Liver (tissue), 9 donors: ENCODE measurements around the gene ARHGAP9. TPM values are rescaled to one million over a fixed set of nuclear protein-coding genes. Genes with fewer than 3 reads are reported as not detected.
"Not testable (repeated sequence)": the region's sequence is repeated elsewhere in the genome, so short reads cannot be mapped to it uniquely, and the experiment has no call there.

ENCODE experiments used
- DNase-seq: peaks from one replicate; pipeline ENCODE4 v3.0.0-alpha.2; 2017; ENCODE audit warnings: low spot score
- H3K27ac ChIP-seq, 2 donors: one replicate each; pipeline ENCODE4 v1.7.0; 2013; ENCODE audit warnings: inconsistent platforms in 2 of 2, low read length in 2 of 2, control low read depth in 1 of 2, low read depth in 1 of 2, mild to moderate bottlenecking in 1 of 2
- H3K27me3 ChIP-seq, 4 donors: one replicate each; pipeline versions ENCODE4 v1.6.1 to v1.7.0; 2013; ENCODE audit warnings: low read length in 3 of 4, inconsistent platforms in 1 of 4, mild to moderate bottlenecking in 1 of 4, moderate library complexity in 1 of 4; ENCODE audit not compliant: control insufficient read depth in 4 of 4, insufficient read depth in 4 of 4
- H3K36me3 ChIP-seq, 4 donors: one replicate each; pipeline versions ENCODE4 v1.6.1 to v1.7.0; 2013; ENCODE audit warnings: low read length in 3 of 4, mild to moderate bottlenecking in 3 of 4, low read depth in 1 of 4, moderate library complexity in 1 of 4; ENCODE audit not compliant: control insufficient read depth in 4 of 4, insufficient read depth in 3 of 4
- H3K4me1 ChIP-seq, 4 donors: one replicate each; pipeline versions ENCODE4 v1.6.1 to v1.7.0; 2013; ENCODE audit warnings: low read length in 3 of 4, mild to moderate bottlenecking in 3 of 4, moderate library complexity in 1 of 4; ENCODE audit not compliant: control insufficient read depth in 4 of 4, insufficient read depth in 4 of 4
- H3K4me3 ChIP-seq, 3 donors: one replicate each; pipeline versions ENCODE4 v1.6.1 to v1.7.0; 2013; ENCODE audit warnings: low read length in 3 of 3, control low read depth in 1 of 3, low read depth in 1 of 3, mild to moderate bottlenecking in 1 of 3
- H3K9ac ChIP-seq, 2 donors: one replicate each; pipeline ENCODE4 v1.7.0; 2013; ENCODE audit warnings: low read length in 2 of 2, mild to moderate bottlenecking in 2 of 2, moderate library complexity in 2 of 2, control low read depth in 1 of 2, low read depth in 1 of 2
- H3K9me3 ChIP-seq, 4 donors: one replicate each; pipeline versions ENCODE4 v1.6.1 to v1.7.0; 2013; ENCODE audit warnings: low read length in 3 of 4; ENCODE audit not compliant: control insufficient read depth in 4 of 4
- EGR1 ChIP-seq, 2 donors: IDR thresholded peaks; 2 replicates each; pipeline ENCODE4 v1.6.1; 2016 to 2018; ENCODE audit warnings: antibody characterized with exemption in 2 of 2, low read depth in 2 of 2
- FOXA1 ChIP-seq: IDR thresholded peaks from 2 replicates; pipeline ENCODE4 v1.6.1; 2016; ENCODE audit warnings: antibody characterized with exemption
- GABPA ChIP-seq, 2 donors: IDR thresholded peaks in 1 of 2; conservative IDR thresholded peaks in 1 of 2; 2 replicates each; pipeline ENCODE4 v1.6.1; 2016; ENCODE audit warnings: antibody characterized with exemption in 2 of 2, mild to moderate bottlenecking in 1 of 2, moderate library complexity in 1 of 2
- HNF4A ChIP-seq, 2 donors: conservative IDR thresholded peaks; 2 replicates each; pipeline ENCODE4 v1.6.1; 2016; ENCODE audit warnings: antibody characterized with exemption in 2 of 2, mild to moderate bottlenecking in 2 of 2
- JUND ChIP-seq, 2 donors: IDR thresholded peaks; 2 replicates each; pipeline ENCODE4 v1.6.1; 2016; ENCODE audit warnings: antibody characterized with exemption in 2 of 2
- NR2F2 ChIP-seq: IDR thresholded peaks from 2 replicates; pipeline ENCODE4 v1.6.1; 2016; ENCODE audit warnings: antibody characterized with exemption
- RAD21 ChIP-seq, 2 donors: IDR thresholded peaks; 2 replicates each; pipeline ENCODE4 v1.6.1; 2016; ENCODE audit warnings: antibody characterized with exemption in 2 of 2, mild to moderate bottlenecking in 2 of 2
- RXRA ChIP-seq, 2 donors: IDR thresholded peaks; 2 replicates each; pipeline ENCODE4 v1.6.1; 2017 to 2018; ENCODE audit warnings: antibody characterized with exemption in 2 of 2, mild to moderate bottlenecking in 1 of 2
- SP1 ChIP-seq: IDR thresholded peaks from 2 replicates; pipeline ENCODE4 v1.6.1; 2018; ENCODE audit warnings: antibody characterized with exemption, mild to moderate bottlenecking
- TAF1 ChIP-seq: conservative IDR thresholded peaks from 2 replicates; pipeline ENCODE4 v1.6.1; 2016; ENCODE audit warnings: antibody characterized with exemption, mild to moderate bottlenecking
- YY1 ChIP-seq: IDR thresholded peaks from 2 replicates; pipeline ENCODE4 v1.6.1; 2016; ENCODE audit warnings: antibody characterized with exemption, mild to moderate bottlenecking
- WGBS: extraction: QIAGEN DNeasy Blood & Tissue Kit; methylation state at CpG from one replicate; pipeline ENCODE4 v1.1.7; 2013; 5-methylcytosine and 5-hydroxymethylcytosine counted together
- polyA plus RNA-seq, 2 donors: library from polyadenylated mRNA; stranded (reverse) in 1 of 2; unstranded in 1 of 2; fragments of 200-250 nt in 1 of 2; fragments of >200 nt in 1 of 2; fragmentation: Nextera tagmentation in 1 of 2; extraction: Ambion mirVana in 1 of 2; gene quantifications; one replicate each; pipeline versions ENCODE4 v1.2.1 to v1.2.3, GENCODE V29; 2013 to 2015
- total RNA-seq, 2 donors: library from RNA; depleted of rRNA; stranded (reverse); fragments of >200 nt; gene quantifications; one replicate each; pipeline ENCODE4 v1.2.3, GENCODE V29; 2014
- TF ChIP-seq, protein P1 (sequence below): IDR thresholded peaks from 2 replicates; pipeline ENCODE4 v1.6.1; 2016; ENCODE audit warnings: antibody characterized with exemption
- TF ChIP-seq, protein P2 (sequence below): IDR thresholded peaks from 2 replicates; pipeline ENCODE4 v1.6.1; 2016; ENCODE audit warnings: antibody characterized with exemption
- TF ChIP-seq, protein P3 (sequence below): fragments of 150-350 bp; IDR thresholded peaks from 2 replicates; pipeline ENCODE4 v1.5.1; 2017; ENCODE audit warnings: improper control_type of control experiment, low read depth, low read length; ENCODE audit not compliant: missing input control
- TF ChIP-seq, protein P4 (sequence below): IDR thresholded peaks from 2 replicates; pipeline ENCODE4 v1.6.1; 2016; ENCODE audit warnings: antibody characterized with exemption
- TF ChIP-seq, protein P5 (sequence below): IDR thresholded peaks from 2 replicates; pipeline ENCODE4 v1.6.1; 2016; ENCODE audit warnings: antibody characterized with exemption, mild to moderate bottlenecking
- donor health status: healthy.
- donor health status: healthy.
- donor health status: healthy.
- donor health status: healthy.
- donor health status: healthy.

Gene ARHGAP9
- total and polyA plus RNA-seq, 4 donors, result 3.0 to 12.0 (median 7.1) TPM

DNA sequence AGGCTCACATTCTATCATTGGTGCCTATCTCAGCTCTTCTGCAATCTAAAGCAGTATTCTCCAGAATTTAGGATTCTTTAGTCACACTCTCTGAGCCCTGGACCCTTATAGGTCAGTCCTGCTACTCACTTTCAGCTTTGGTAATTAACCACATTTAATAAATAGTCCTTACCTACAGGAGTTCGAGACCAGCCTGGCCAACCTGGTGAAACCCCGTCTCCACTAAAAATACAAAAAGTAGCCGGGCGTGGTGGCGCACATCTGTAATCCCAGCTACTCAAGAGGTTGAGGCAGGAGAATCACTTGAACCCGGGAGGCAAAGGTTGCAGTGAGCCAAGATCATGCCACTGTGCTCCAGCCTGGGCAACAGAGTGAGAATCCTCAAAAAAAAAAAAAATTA is 34.0 kb upstream of the ARHGAP9 start:
- WGBS, result 95% methylated on average over 6 of the region's 6 CpGs
- not testable (repeated sequence) for H3K9me3 ChIP-seq, H3K9ac ChIP-seq, H3K27ac ChIP-seq, H3K27me3 ChIP-seq, H3K4me3 ChIP-seq, DNase-seq
- Histone ChIP-seq H3K4me1 (peaks cover 1 to 13% (median 7%) of the 10 kb centered on the region in 4 donors), H3K36me3 (peaks cover 5 to 60% (median 49%) of the 10 kb centered on the region in 4 donors)

DNA sequence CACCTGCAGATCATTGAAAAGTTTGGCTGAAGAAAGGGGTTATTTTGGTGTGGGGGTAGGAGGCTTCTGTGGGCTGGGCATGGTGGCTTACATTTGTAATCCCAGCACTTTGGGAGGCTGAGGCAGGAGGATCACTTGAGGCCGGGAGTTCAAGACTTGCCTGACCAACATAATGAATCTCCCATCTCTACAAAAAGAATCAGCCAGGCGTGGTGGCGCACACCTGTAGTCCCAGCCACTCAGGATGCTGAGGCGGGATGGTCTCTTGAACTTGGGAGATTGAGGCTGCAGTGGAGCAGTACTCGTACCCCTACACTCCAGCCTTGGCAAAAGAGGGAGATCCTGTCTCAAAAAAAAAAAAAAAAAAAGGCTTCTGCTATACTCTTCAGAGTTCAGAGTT is 33.6 kb upstream of the ARHGAP9 start:
- WGBS, result 97% methylated on average over 5 of the region's 5 CpGs
- DNase-seq, result no peak
- H3K9me3 ChIP-seq, result no peaks in the 10 kb centered on the region
- H3K27me3 ChIP-seq, result no peaks in the 10 kb centered on the region
- H3K9ac ChIP-seq, result no peak overlapping the region
- TF ChIP-seq SP1, result no peak
- TF ChIP-seq, protein P1, sequence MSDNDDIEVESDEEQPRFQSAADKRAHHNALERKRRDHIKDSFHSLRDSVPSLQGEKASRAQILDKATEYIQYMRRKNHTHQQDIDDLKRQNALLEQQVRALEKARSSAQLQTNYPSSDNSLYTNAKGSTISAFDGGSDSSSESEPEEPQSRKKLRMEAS, result no peak
- TF ChIP-seq YY1, result no peak
- no peak for TF ChIP-seq GABPA (IDR thresholded peaks at IDR 0.05 in 1 of 2, conservative IDR thresholded peaks at IDR 0.05 in 1 of 2)
- TF ChIP-seq RAD21 (IDR thresholded peaks at IDR 0.05), result no peak
- TF ChIP-seq NR2F2, result no peak
- TF ChIP-seq, protein P2, sequence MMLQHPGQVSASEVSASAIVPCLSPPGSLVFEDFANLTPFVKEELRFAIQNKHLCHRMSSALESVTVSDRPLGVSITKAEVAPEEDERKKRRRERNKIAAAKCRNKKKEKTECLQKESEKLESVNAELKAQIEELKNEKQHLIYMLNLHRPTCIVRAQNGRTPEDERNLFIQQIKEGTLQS, result no peak
- no peak for TF ChIP-seq TAF1
- no peak for TF ChIP-seq RXRA (IDR thresholded peaks at IDR 0.05)
- TF ChIP-seq, protein P3, sequence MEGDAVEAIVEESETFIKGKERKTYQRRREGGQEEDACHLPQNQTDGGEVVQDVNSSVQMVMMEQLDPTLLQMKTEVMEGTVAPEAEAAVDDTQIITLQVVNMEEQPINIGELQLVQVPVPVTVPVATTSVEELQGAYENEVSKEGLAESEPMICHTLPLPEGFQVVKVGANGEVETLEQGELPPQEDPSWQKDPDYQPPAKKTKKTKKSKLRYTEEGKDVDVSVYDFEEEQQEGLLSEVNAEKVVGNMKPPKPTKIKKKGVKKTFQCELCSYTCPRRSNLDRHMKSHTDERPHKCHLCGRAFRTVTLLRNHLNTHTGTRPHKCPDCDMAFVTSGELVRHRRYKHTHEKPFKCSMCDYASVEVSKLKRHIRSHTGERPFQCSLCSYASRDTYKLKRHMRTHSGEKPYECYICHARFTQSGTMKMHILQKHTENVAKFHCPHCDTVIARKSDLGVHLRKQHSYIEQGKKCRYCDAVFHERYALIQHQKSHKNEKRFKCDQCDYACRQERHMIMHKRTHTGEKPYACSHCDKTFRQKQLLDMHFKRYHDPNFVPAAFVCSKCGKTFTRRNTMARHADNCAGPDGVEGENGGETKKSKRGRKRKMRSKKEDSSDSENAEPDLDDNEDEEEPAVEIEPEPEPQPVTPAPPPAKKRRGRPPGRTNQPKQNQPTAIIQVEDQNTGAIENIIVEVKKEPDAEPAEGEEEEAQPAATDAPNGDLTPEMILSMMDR, result no peak
- TF ChIP-seq, protein P4, sequence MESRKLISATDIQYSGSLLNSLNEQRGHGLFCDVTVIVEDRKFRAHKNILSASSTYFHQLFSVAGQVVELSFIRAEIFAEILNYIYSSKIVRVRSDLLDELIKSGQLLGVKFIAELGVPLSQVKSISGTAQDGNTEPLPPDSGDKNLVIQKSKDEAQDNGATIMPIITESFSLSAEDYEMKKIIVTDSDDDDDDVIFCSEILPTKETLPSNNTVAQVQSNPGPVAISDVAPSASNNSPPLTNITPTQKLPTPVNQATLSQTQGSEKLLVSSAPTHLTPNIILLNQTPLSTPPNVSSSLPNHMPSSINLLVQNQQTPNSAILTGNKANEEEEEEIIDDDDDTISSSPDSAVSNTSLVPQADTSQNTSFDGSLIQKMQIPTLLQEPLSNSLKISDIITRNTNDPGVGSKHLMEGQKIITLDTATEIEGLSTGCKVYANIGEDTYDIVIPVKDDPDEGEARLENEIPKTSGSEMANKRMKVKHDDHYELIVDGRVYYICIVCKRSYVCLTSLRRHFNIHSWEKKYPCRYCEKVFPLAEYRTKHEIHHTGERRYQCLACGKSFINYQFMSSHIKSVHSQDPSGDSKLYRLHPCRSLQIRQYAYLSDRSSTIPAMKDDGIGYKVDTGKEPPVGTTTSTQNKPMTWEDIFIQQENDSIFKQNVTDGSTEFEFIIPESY, result no peak
- no peak for TF ChIP-seq JUND (IDR thresholded peaks at IDR 0.05)
- TF ChIP-seq EGR1 (IDR thresholded peaks at IDR 0.05; ENCODE audit: low read depth in 2 of 2), result no peak
- TF ChIP-seq, protein P5, sequence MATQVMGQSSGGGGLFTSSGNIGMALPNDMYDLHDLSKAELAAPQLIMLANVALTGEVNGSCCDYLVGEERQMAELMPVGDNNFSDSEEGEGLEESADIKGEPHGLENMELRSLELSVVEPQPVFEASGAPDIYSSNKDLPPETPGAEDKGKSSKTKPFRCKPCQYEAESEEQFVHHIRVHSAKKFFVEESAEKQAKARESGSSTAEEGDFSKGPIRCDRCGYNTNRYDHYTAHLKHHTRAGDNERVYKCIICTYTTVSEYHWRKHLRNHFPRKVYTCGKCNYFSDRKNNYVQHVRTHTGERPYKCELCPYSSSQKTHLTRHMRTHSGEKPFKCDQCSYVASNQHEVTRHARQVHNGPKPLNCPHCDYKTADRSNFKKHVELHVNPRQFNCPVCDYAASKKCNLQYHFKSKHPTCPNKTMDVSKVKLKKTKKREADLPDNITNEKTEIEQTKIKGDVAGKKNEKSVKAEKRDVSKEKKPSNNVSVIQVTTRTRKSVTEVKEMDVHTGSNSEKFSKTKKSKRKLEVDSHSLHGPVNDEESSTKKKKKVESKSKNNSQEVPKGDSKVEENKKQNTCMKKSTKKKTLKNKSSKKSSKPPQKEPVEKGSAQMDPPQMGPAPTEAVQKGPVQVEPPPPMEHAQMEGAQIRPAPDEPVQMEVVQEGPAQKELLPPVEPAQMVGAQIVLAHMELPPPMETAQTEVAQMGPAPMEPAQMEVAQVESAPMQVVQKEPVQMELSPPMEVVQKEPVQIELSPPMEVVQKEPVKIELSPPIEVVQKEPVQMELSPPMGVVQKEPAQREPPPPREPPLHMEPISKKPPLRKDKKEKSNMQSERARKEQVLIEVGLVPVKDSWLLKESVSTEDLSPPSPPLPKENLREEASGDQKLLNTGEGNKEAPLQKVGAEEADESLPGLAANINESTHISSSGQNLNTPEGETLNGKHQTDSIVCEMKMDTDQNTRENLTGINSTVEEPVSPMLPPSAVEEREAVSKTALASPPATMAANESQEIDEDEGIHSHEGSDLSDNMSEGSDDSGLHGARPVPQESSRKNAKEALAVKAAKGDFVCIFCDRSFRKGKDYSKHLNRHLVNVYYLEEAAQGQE, result no peak
- no peak for TF ChIP-seq FOXA1
- TF ChIP-seq HNF4A (conservative IDR thresholded peaks at IDR 0.05), result no peak
- H3K4me3 ChIP-seq, result no peak overlapping the region
- H3K4me1 ChIP-seq, result peaks cover 1 to 9% (median 3%) of the 10 kb centered on the region in 4 donors
- no peak overlapping the region for H3K27ac ChIP-seq
- peaks cover 5 to 60% (median 49%) of the 10 kb centered on the region in 4 donors for H3K36me3 ChIP-seq
